CD4-positive, alpha-beta T cell treated with Interleukin-4 for 4 hours (primary cell): ENCODE measurements around the gene OR2A42.
"Not testable (repeated sequence)": the region's sequence is repeated elsewhere in the genome, so short reads cannot be mapped to it uniquely, and the experiment has no call there.

Experiments
- DNase-seq: peaks from one replicate; pipeline ENCODE4 v3.0.0-alpha.2; 2020

Gene OR2A42

GRCh38 chr7:144239365-144239764 is at the start of gene OR2A42:
OR2A42 (minus strand) TSS chr7:144239605; CDS start chr7:144232843, 6,762 bp downstream.
- DNase-seq, result not testable (repeated sequence)

- not testable (repeated sequence) for DNase-seq
Measured at GRCh38 chr7:144287171-144287784, 47.9 kb upstream of the OR2A42 start.

DNA sequence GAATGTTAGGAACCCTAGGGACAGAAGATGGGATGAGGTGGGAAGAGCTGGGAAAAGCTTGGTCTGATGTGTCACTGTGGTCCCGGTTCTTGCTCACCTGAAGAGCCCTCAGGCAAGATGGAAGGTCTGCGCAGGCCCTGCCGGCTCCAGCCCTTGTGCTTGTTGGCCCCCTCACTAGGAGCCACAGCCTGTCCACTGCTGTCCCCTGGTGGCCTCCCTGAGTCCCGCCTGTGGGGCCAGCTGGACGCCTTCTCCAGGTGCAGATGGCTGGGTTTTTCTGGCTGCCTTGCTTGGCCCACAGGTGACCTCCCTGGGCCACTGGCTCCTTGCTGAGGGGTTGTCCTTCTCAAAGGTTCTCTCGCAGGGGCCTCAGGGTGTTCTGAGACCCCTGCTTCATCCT is 44.3 kb upstream of the OR2A42 start:
- not testable (repeated sequence) for DNase-seq

DNA sequence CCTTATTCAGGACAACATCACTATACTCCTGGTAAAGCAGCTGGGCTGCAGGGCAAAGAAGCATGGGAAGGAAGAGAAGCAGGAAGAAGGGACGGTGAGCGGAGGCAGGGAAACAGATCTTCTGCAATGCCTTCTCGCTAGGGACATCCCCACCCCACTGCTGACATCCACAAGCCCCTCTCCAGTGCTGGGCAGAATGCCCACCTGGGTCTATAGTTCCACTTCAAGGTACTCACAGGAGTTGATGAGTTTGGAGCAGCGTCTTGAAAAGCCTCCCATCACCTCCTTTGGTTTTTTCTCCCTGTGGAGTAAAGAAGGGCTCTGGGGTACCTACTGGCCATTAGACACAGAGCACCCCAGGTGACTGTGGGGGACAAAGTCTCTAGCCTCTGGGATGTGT is 43.1 kb upstream of the OR2A42 start:
- DNase-seq, result not testable (repeated sequence)

GRCh38 chr7:144281981-144282380 is 42.6 kb upstream of the OR2A42 start:
- DNase-seq, result not testable (repeated sequence)

DNA sequence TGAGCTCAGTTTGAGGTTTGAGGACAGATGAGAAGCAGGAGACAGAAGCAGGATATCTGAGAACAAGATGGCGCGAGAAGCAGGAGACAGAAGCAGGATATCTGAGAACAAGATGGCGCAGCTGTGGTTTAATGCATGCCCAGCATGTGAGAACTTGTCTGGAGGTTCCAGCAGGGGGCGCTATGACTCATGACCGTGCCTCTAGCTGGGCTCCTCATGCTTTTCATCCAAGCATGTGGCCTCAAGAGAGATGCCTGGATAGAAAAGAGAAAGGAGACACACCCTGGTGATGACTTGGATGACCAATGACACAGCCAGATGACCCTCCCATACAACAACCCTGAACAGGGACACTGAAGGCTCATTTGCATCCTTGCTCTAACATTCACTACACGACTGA is 40.6 kb upstream of the OR2A42 start:
- DNase-seq, result not testable (repeated sequence)

- not testable (repeated sequence) for DNase-seq
Measured at GRCh38 chr7:144275281-144275680, 35.9 kb upstream of the OR2A42 start.

GRCh38 chr7:144269188-144269587 is 29.8 kb upstream of the OR2A42 start, which contains the start of gene CTAGE8:
CTAGE8 (minus strand) TSS chr7:144269288; CDS start chr7:144269250, 38 bp downstream.
- DNase-seq, result not testable (repeated sequence)

DNA sequence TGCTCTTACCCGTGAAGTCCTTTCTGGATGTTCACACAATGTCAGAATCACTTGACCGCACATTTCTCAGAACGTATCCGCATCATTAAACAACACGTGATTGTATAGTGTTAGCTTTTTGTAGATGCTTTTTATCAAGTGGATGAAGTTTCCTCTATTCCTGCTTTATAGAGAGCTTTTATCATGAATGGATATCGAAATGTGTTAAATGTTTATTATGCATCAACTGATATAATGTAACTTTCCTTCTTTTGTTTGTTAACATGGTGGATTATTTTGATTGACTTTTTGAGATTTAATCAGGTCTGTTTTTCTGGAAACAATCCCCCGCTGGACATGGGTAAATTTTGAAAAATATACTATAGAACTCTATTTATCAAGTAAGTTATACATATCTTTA is 25.3 kb upstream of the OR2A42 start, which contains the start of gene OR2A7:
Gene OR2A7 (minus strand): TSS at position 101 of the 400 bp plus-strand sequence. CDS start 5,164 bp downstream, outside the sequence.
- DNase-seq, result not testable (repeated sequence)

GRCh38 chr7:144262128-144262527 is 22.7 kb upstream of the OR2A42 start:
- not testable (repeated sequence) for DNase-seq

DNA sequence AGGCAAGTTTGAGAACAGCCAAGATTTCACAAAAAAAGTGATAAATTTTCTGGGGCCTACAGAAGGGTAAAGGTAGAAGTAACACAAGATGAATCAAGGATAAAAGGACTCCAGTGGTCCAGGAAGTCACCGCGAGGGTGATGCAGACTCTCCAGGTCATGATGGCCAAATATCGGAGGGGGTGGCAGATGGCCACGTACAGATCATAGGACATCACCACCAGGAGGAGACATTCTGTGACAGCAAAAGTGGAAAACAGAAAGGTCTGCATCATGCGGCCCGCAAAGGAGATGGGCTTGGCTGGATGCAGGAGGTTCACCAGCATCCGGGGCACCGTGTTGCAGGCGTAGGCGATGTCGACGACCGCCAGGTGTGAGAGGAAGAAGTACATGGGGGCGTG is 19.7 kb upstream of the OR2A42 start:
- not testable (repeated sequence) for DNase-seq

DNA sequence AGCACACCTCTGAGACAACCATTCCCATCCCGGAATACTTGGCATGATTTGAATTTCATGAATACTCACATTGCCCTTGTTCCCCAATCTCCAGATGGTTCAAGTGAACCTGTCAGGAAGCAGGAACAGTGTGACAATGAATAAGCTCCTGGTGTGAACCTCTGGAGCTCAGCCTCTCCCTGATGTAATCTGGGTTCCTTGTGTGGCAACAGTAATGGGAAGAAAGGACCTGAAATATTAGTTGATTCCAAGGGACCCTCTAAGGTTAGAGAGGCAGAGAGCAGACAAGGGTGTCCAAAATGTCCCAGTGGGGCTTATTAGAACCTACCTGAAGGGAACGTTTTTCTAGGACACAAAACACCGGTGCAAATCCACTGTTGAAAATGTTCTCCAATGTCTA is 16.7 kb upstream of the OR2A42 start:
- DNase-seq, result no peak

- DNase-seq, result no peak
Measured at GRCh38 chr7:144255471-144255897, 16.1 kb upstream of the OR2A42 start.

DNA sequence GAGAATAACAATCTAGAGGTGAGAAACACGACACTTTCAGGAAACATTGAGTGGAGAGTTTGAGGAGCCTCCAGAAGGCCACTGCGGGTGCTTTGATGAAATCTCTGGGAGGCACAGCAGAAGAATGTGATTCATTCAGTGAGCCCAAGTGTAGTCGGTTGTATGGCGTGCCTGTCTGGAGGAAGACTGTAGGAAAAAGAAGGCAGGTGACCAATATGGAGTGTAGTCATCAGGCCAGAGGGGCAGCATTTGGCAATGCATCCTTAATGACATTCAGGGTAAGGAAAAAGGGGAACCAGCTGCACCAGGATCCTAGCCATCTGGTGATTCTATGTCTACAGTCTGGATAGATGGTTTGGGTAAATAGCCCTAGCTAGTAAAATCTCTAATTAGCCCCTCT is 12.9 kb upstream of the OR2A42 start:
- not testable (repeated sequence) for DNase-seq

DNA sequence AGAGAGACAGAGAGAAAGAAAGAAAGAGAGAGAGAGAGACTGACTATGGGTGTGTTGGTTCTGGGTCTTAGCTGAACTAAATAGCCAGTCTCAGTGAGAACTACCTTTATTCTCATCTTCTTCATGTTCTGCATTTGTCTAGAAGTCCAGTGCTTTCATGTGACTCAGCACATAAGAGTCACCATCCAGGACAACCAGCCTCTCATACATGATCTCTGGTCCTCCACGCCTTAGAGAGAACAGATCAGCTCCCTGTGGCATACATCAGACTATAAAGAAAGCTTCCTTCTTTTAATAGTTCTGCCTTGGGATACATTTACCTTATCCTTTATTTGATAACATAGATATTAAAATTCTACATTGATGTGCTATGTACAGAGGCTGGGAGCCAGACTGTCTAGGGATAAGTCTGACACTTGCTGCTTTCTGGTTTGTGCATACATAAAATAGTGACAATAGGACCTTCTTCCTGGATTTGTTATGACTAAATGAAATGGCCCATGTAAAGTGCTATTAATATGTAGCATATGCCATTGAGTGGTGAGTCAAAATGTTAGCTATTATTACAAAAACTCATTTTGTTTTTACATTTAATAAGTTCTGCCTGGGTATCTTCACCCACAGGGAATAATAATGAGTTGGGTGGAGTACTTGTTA is 8.4 kb upstream of the OR2A42 start:
- not testable (repeated sequence) for DNase-seq

GRCh38 chr7:144246967-144247366 is 7.6 kb upstream of the OR2A42 start:
- not testable (repeated sequence) for DNase-seq

GRCh38 chr7:144245372-144245771 is 6.0 kb upstream of the OR2A42 start:
- not testable (repeated sequence) for DNase-seq

DNA sequence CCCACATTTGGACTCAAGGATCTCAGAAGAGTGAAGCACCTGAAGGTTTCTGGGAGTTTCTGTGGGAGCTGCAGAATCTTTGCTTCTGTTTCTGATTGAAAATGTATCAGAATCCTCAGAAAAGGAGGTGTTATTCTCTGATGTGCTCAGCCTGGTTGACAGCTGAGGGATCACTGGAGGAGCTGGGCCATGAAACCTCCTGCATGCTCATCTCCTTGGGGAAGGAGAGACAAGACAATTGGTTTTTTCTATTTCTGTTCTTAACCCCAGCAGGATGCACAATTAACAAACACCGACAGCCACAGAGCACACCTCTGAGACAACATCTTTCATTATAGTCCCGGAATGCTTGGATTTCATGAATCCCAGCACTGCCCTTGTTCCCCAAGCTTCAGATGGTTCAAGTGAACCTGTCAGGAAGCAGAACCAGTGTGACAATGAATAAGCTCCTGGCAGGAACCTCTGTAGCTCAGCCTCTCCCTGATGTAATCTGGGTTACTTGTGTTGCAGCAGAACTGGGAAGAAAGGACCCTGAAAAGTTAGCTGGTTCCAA is 799 bp downstream of the OR2A42 start:
- DNase-seq, result not testable (repeated sequence)

DNA sequence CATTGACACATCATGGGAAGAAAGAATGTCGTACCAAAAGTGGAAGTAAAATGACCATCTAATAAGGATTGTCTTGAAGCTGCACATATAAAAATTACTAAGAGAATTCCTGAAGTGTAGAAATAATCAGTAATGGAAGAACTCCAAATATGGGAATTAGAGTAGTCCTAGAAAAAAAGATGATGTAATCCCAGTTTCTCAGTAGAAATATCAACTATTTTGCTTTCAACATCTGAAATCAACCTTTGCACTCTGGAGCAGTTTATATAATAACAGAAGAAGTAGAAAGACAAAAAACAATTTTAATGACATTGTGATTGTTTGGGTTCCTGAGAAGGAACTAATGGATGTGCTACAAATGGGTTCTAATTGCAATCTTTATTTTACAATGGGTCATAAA is 6.4 kb downstream of the OR2A42 start:
- DNase-seq, result not testable (repeated sequence)

GRCh38 chr7:144231027-144231426 is 8.4 kb downstream of the OR2A42 start:
- DNase-seq, result not testable (repeated sequence)

- DNase-seq, result not testable (repeated sequence)
Measured at GRCh38 chr7:144228810-144229209, 10.6 kb downstream of the OR2A42 start.

DNA sequence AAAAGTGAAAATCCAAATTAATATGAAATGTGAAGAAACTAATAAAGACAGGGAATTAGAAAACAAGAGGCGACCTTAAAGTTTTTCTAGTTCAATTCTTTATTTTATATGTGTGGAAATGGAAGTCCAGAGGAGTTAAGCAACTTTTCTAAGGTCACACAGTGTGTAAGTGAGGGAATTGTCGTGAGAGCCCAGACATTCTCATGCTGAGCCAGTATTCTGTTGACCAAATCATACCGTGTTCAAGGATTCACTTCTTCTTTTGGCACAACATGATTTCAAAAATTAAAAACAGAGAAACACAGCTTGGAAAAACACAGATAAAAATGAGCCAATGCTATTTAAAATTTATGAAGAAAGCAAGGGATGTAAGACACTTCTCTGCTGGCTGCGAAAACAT is 12.5 kb downstream of the OR2A42 start:
- not testable (repeated sequence) for DNase-seq

DNA sequence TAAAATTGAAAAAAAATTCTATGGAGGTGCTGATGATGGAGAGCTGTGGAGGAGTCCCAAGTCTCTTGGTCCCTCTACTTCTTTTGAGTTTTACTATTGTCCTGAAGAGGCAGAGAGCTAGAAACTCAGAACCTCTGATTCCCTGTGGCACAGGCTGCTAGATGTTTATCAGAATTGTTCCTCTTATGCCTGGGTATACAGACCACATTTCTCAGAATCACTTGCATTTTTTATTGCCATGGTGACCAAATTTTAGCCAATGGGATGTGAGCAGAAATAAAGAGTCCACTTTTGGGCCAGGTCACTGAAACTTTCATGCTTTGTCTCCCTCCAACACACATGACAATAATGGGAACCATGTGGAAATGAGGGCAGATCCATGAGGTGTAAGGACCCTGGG is 15.7 kb downstream of the OR2A42 start:
- not testable (repeated sequence) for DNase-seq

DNA sequence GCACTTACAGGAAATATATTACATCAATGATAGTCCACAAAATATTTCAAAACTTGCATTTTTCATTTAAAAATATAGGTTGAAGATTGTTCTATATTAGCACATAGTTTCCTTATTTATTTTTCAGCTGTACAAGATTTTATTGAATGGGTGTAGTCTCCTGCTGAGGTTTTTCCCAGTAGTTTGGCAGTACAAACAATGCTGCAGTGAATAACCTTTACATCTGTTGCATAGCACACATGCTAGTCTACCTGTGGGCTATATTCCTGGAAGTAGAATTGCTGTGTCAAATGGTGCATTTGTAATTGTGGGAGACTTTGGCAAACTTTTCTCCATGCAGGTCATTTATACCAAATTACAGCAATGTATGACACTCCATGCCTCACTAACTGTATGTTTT is 18.9 kb downstream of the OR2A42 start:
- not testable (repeated sequence) for DNase-seq
